ENCODE data around the gene INO80E. TPM values are rescaled to one million over a fixed set of nuclear protein-coding genes. Genes with fewer than 3 reads are reported as not detected.
A peak's percentile ranks its signal among the peaks of the same experiment; 100 is the strongest.

INO80E gene
- total and polyA plus RNA-seq, 2 donors (not counting 1 experiment from before 2014, with no cell fraction given), result 103 to 113 TPM

DNA sequence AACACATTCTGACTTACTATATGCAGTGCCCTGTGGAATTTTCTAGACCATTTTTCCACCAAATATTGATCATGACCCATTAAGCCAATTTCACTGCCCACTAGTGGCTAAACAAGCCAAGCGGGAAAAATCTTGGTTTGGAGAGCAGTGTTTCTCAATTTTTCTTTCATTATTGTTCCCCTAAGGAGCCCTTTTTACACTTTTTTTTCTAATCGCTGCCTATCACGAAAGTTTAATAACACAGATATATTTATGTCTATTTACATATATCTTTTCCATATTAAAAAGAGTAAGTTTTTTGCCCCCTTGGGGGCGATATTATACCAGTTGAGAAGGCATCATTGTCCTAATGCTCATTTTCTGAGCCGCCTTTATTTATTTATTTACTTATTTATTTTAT lies 45.8 kb downstream of the INO80E start:
- no peak overlapping the region for H3K4me3 Mint-ChIP-seq
- H3K9me3 ChIP-seq (ENCODE audit: control extremely low read depth in 1 of 3, control insufficient read depth in 2 of 3, insufficient read depth in 1 of 3, low read length in 2 of 3), result no peaks in the 10 kb centered on the region
- H3K27ac Mint-ChIP-seq, result no peak overlapping the region
- ChIA-PET CTCF (interaction anchor here (0.7 to 1.8 kb wide), 3 partner anchors 101 to 399 kb away, joined by 3 to 4 read pairs (median 3); no protein-coding TSS in a partner anchor), POLR2A (no interaction called here)
- no peak overlapping the region for H3K4me2 ChIP-seq (replicated peaks; ENCODE audit: low read depth, low read length, poor library complexity, severe bottlenecking)
- DNase-seq (no peak), ATAC-seq (ENCODE audit: low read depth) (no peak)
- H3K27me3 Mint-ChIP-seq, result peaks cover 11% of the 10 kb centered on the region
- H3K9ac ChIP-seq (ENCODE audit: low read length), result no peak overlapping the region
- H3K4me1 Mint-ChIP-seq, result peaks cover 4% of the 10 kb centered on the region
- no peaks in the 10 kb centered on the region for H3K79me2 ChIP-seq (ENCODE audit: control insufficient read depth, insufficient read depth, low read length)
- no peaks in the 10 kb centered on the region for H3K36me3 ChIP-seq (replicated peaks in 1 of 2; ENCODE audit: control extremely low read depth in 1 of 2, control insufficient read depth in 1 of 2, extremely low read depth in 1 of 2, insufficient read depth in 2 of 2, low read length in 1 of 2)
- peaks cover 4 to 5% of the 10 kb centered on the region in 2 donors for H3K4me1 ChIP-seq (ENCODE audit: control insufficient read depth in 2 of 2, insufficient read depth in 2 of 2, low read length in 2 of 2)
- WGBS (ENCODE audit: insufficient coverage), result no CpG with 5 or more reads among the region's 5 CpGs
- H4K20me1 ChIP-seq (ENCODE audit: control insufficient read depth, insufficient read depth, low read length, poor library complexity, severe bottlenecking), result no peaks in the 10 kb centered on the region
- H3K9me3 Mint-ChIP-seq (ENCODE audit: insufficient read depth), result no peaks in the 10 kb centered on the region
- H3K4me3 ChIP-seq (ENCODE audit: control extremely low read depth in 1 of 5, extremely low read depth in 1 of 5, insufficient read depth in 1 of 5, low read depth in 2 of 5, low read length in 4 of 5), result no peak overlapping the region
- H3K27ac ChIP-seq (ENCODE audit: low read length in 2 of 2), result no peak overlapping the region
- H3K27me3 ChIP-seq (replicated peaks in 1 of 4; ENCODE audit: control extremely low read depth in 1 of 4, control insufficient read depth in 3 of 4, insufficient read depth in 4 of 4, low read length in 3 of 4), result peaks cover 0 to 5% (median 0%) of the 10 kb centered on the region in 4 experiments
- H2AFZ ChIP-seq (ENCODE audit: insufficient read depth, low read depth, low read length, poor library complexity, severe bottlenecking), result no peak overlapping the region
- intact Hi-C loops (cut with micrococcal nuclease), result loop anchor here (5.0 kb wide), 1 partner anchor 585 kb away; no protein-coding TSS in a partner anchor
- no peak for TF ChIP-seq EZH2 (IDR thresholded peaks at IDR 0.05; ENCODE audit: borderline replicate concordance, insufficient read depth, low read depth, low read length, poor library complexity, severe bottlenecking)
- TF ChIP-seq, protein P1, sequence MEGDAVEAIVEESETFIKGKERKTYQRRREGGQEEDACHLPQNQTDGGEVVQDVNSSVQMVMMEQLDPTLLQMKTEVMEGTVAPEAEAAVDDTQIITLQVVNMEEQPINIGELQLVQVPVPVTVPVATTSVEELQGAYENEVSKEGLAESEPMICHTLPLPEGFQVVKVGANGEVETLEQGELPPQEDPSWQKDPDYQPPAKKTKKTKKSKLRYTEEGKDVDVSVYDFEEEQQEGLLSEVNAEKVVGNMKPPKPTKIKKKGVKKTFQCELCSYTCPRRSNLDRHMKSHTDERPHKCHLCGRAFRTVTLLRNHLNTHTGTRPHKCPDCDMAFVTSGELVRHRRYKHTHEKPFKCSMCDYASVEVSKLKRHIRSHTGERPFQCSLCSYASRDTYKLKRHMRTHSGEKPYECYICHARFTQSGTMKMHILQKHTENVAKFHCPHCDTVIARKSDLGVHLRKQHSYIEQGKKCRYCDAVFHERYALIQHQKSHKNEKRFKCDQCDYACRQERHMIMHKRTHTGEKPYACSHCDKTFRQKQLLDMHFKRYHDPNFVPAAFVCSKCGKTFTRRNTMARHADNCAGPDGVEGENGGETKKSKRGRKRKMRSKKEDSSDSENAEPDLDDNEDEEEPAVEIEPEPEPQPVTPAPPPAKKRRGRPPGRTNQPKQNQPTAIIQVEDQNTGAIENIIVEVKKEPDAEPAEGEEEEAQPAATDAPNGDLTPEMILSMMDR (IDR thresholded peaks at IDR 0.05), result peak; percentile 39

DNA sequence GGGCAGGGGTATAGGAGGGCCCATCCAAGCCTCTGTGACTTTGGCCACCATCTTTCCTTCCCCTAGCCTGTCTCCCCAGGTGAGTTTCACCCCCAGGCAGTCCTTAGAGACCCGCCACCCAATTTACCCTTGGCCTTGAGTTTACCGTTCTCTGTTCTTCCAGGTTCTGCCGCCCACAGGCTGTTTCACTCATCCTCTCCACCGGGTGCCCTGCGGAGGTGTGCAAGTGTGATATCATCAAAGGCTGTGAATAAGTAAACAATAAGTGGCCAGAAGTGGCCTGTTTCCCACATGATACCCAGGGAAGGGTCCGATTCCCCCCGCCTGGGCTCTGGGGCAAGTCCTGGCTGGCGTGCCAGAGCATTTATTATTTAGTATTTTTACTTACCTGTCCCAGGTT lies 50.1 kb downstream of the INO80E start:
- ATAC-seq (ENCODE audit: low read depth) (no peak), DNase-seq (no peak)
- Histone ChIP-seq H3K4me1 (ENCODE audit: control insufficient read depth in 2 of 2, insufficient read depth in 2 of 2, low read length in 2 of 2) (no peaks in the 10 kb centered on the region), H2AFZ (ENCODE audit: insufficient read depth, low read depth, low read length, poor library complexity, severe bottlenecking) (no peak overlapping the region), H4K20me1 (ENCODE audit: control insufficient read depth, insufficient read depth, low read length, poor library complexity, severe bottlenecking) (no peaks in the 10 kb centered on the region), H3K27ac (ENCODE audit: low read length in 2 of 2) (no peak overlapping the region), H3K79me2 (ENCODE audit: control insufficient read depth, insufficient read depth, low read length) (no peaks in the 10 kb centered on the region), H3K27me3 (replicated peaks in 1 of 4; ENCODE audit: control extremely low read depth in 1 of 4, control insufficient read depth in 3 of 4, insufficient read depth in 4 of 4, low read length in 3 of 4) (peaks cover 0 to 5% (median 0%) of the 10 kb centered on the region in 4 experiments), H3K4me2 (replicated peaks; ENCODE audit: low read depth, low read length, poor library complexity, severe bottlenecking) (no peak overlapping the region), H3K9ac (ENCODE audit: low read length) (no peak overlapping the region), H3K36me3 (replicated peaks in 1 of 2; ENCODE audit: control extremely low read depth in 1 of 2, control insufficient read depth in 1 of 2, extremely low read depth in 1 of 2, insufficient read depth in 2 of 2, low read length in 1 of 2) (no peaks in the 10 kb centered on the region), H3K9me3 (ENCODE audit: control extremely low read depth in 1 of 3, control insufficient read depth in 2 of 3, insufficient read depth in 1 of 3, low read length in 2 of 3) (no peaks in the 10 kb centered on the region), H3K4me3 (ENCODE audit: control extremely low read depth in 1 of 5, extremely low read depth in 1 of 5, insufficient read depth in 1 of 5, low read depth in 2 of 5, low read length in 4 of 5) (no peak overlapping the region)
- intact Hi-C loops (cut with micrococcal nuclease), result no loop called here
- TF ChIP-seq, protein P1 (IDR thresholded peaks at IDR 0.05), result no peak
- TF ChIP-seq EZH2 (IDR thresholded peaks at IDR 0.05; ENCODE audit: borderline replicate concordance, insufficient read depth, low read depth, low read length, poor library complexity, severe bottlenecking), result no peak
- 86% methylated on average over 8 of the region's 8 CpGs for WGBS (ENCODE audit: insufficient coverage)
- CTCF ChIA-PET, result no interaction called here
- peaks cover 7% of the 10 kb centered on the region for H3K27me3 Mint-ChIP-seq
- H3K4me3 Mint-ChIP-seq, result no peak overlapping the region
- no peaks in the 10 kb centered on the region for H3K9me3 Mint-ChIP-seq (ENCODE audit: insufficient read depth)
- POLR2A ChIA-PET, result no interaction called here
- no peak overlapping the region for H3K27ac Mint-ChIP-seq
- H3K4me1 Mint-ChIP-seq, result no peaks in the 10 kb centered on the region
